ENCODE results near the gene MGLL. TPM values are rescaled to one million over a fixed set of nuclear protein-coding genes. Genes with fewer than 3 reads are reported as not detected.

Gene MGLL
- total RNA-seq, 1 donor from 2014 or later = 9.4 TPM

GRCh38 chr3:127726894-127727293, 95.4 kb downstream of the MGLL start:
- H3K27ac Mint-ChIP-seq = no peak overlapping the region
- no peak for DNase-seq (ENCODE audit: extremely low spot score, unreplicated experiment)
- H3K9me3 Mint-ChIP-seq = peaks cover 6% of the 10 kb centered on the region
- H3K4me1 Mint-ChIP-seq (ENCODE audit: unreplicated experiment) = peaks cover 16% of the 10 kb centered on the region
- no peak overlapping the region for H3K4me3 Mint-ChIP-seq
- H3K27me3 Mint-ChIP-seq = peaks cover 17% of the 10 kb centered on the region
- no peak for TF ChIP-seq CTCF (conservative IDR thresholded peaks at IDR 0.05)
- no peaks in the 10 kb centered on the region for H3K36me3 Mint-ChIP-seq

- Mint-ChIP-seq H3K27me3 (peaks cover 14% of the 10 kb centered on the region), H3K36me3 (no peaks in the 10 kb centered on the region), H3K4me1 (ENCODE audit: unreplicated experiment) (peaks cover 23% of the 10 kb centered on the region), H3K9me3 (peaks cover 6% of the 10 kb centered on the region), H3K4me3 (no peak overlapping the region), H3K27ac (no peak overlapping the region)
- no peak for DNase-seq (ENCODE audit: extremely low spot score, unreplicated experiment)
- no peak for TF ChIP-seq CTCF (conservative IDR thresholded peaks at IDR 0.05)
Observed at GRCh38 chr3:127723011-127723567, 99.2 kb downstream of the MGLL start.

GRCh38 chr3:127722091-127722784, 100.1 kb downstream of the MGLL start:
- no peak overlapping the region for H3K27ac Mint-ChIP-seq
- no peak for TF ChIP-seq CTCF (conservative IDR thresholded peaks at IDR 0.05)
- no peaks in the 10 kb centered on the region for H3K36me3 Mint-ChIP-seq
- H3K4me1 Mint-ChIP-seq (ENCODE audit: unreplicated experiment) = peaks cover 28% of the 10 kb centered on the region
- H3K27me3 Mint-ChIP-seq = peaks cover 12% of the 10 kb centered on the region
- no peak overlapping the region for H3K4me3 Mint-ChIP-seq
- DNase-seq (ENCODE audit: extremely low spot score, unreplicated experiment) = no peak
- H3K9me3 Mint-ChIP-seq = peaks cover 6% of the 10 kb centered on the region

GRCh38 chr3:127720985-127721935, 101.1 kb downstream of the MGLL start:
- peaks cover 28% of the 10 kb centered on the region for H3K4me1 Mint-ChIP-seq (ENCODE audit: unreplicated experiment)
- peaks cover 6% of the 10 kb centered on the region for H3K9me3 Mint-ChIP-seq
- H3K36me3 Mint-ChIP-seq = no peaks in the 10 kb centered on the region
- no peak for DNase-seq (ENCODE audit: extremely low spot score, unreplicated experiment)
- H3K27ac Mint-ChIP-seq = no peak overlapping the region
- H3K27me3 Mint-ChIP-seq = peaks cover 16% of the 10 kb centered on the region
- no peak overlapping the region for H3K4me3 Mint-ChIP-seq
- TF ChIP-seq CTCF (conservative IDR thresholded peaks at IDR 0.05) = no peak

GRCh38 chr3:127720161-127720823, 102.0 kb downstream of the MGLL start:
- Mint-ChIP-seq H3K9me3 (peaks cover 2% of the 10 kb centered on the region), H3K27me3 (peaks cover 16% of the 10 kb centered on the region), H3K4me1 (ENCODE audit: unreplicated experiment) (peaks cover 30% of the 10 kb centered on the region), H3K4me3 (no peak overlapping the region), H3K36me3 (no peaks in the 10 kb centered on the region), H3K27ac (no peak overlapping the region)
- no peak for DNase-seq (ENCODE audit: extremely low spot score, unreplicated experiment)
- TF ChIP-seq CTCF (conservative IDR thresholded peaks at IDR 0.05) = no peak
